ENCODE results near the gene OLFML2B.

Gene OLFML2B

GRCh38 chr1:161950377-161950776 is 73.3 kb downstream of the OLFML2B start:
- Histone ChIP-seq H3K4me2 (ENCODE audit: low read depth, low read length, poor library complexity, severe bottlenecking) (no peak overlapping the region), H3F3A (ENCODE audit: low read depth) (no peaks in the 10 kb centered on the region), H3K27me3 (ENCODE audit: insufficient read depth, low read length, poor library complexity, severe bottlenecking) (no peaks in the 10 kb centered on the region), H3K9me3 (ENCODE audit: insufficient read depth, low read depth, low read length) (no peaks in the 10 kb centered on the region), H4K20me1 (ENCODE audit: insufficient read depth, low read length, poor library complexity, severe bottlenecking) (no peaks in the 10 kb centered on the region), H2AFZ (ENCODE audit: low read length) (no peak overlapping the region), H3K4me1 (ENCODE audit: insufficient read depth, low read length, poor library complexity, severe bottlenecking) (peaks cover 15% of the 10 kb centered on the region), H3K79me2 (ENCODE audit: insufficient read depth, low read length) (no peaks in the 10 kb centered on the region), H3K4me3 (ENCODE audit: low read length, poor library complexity, severe bottlenecking) (no peak overlapping the region), H3K9me2 (replicated peaks; ENCODE audit: low read depth, low read length) (no peaks in the 10 kb centered on the region), H3K9ac (ENCODE audit: low read depth, low read length, poor library complexity, severe bottlenecking) (no peak overlapping the region), H3K36me3 (ENCODE audit: insufficient read depth, low read length) (peaks cover 10% of the 10 kb centered on the region)
- no peak for TF ChIP-seq EZH2phosphoT487 (IDR thresholded peaks at IDR 0.05; ENCODE audit: borderline replicate concordance)
- TF ChIP-seq CTCF (conservative IDR thresholded peaks at IDR 0.05; ENCODE audit: low read length), result no peak

DNA sequence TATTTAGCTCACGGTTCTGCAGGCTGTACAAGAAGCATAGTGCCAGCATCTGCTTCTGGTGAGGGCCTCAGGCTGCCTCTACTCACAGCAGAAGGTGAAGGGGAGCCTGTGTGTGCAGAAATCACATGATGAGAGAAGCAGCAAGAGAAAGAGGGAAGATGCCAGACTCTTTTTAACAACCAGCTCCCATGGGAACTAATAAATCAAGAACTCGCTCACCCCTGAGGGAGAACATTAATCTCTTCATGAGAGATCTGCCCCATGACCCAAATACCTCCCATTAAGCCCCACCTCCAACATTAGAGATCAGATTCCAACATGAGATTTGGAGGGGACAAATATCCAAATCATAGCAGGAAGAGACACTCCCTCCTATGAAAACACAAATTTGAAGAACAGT is 74.1 kb downstream of the OLFML2B start:
- TF ChIP-seq CTCF (conservative IDR thresholded peaks at IDR 0.05; ENCODE audit: low read length) (no peak), EZH2phosphoT487 (IDR thresholded peaks at IDR 0.05; ENCODE audit: borderline replicate concordance) (no peak)
- no peak overlapping the region for H3K4me2 ChIP-seq (ENCODE audit: low read depth, low read length, poor library complexity, severe bottlenecking)
- H3K9me3 ChIP-seq (ENCODE audit: insufficient read depth, low read depth, low read length), result no peaks in the 10 kb centered on the region
- H3K36me3 ChIP-seq (ENCODE audit: insufficient read depth, low read length), result peaks cover 18% of the 10 kb centered on the region
- no peak overlapping the region for H3K9ac ChIP-seq (ENCODE audit: low read depth, low read length, poor library complexity, severe bottlenecking)
- H3K9me2 ChIP-seq (replicated peaks; ENCODE audit: low read depth, low read length), result no peaks in the 10 kb centered on the region
- H3F3A ChIP-seq (ENCODE audit: low read depth), result no peaks in the 10 kb centered on the region
- no peaks in the 10 kb centered on the region for H3K79me2 ChIP-seq (ENCODE audit: insufficient read depth, low read length)
- no peak overlapping the region for H2AFZ ChIP-seq (ENCODE audit: low read length)
- no peaks in the 10 kb centered on the region for H3K27me3 ChIP-seq (ENCODE audit: insufficient read depth, low read length, poor library complexity, severe bottlenecking)
- H4K20me1 ChIP-seq (ENCODE audit: insufficient read depth, low read length, poor library complexity, severe bottlenecking), result no peaks in the 10 kb centered on the region
- H3K4me1 ChIP-seq (ENCODE audit: insufficient read depth, low read length, poor library complexity, severe bottlenecking), result peaks cover 13% of the 10 kb centered on the region
- no peak overlapping the region for H3K4me3 ChIP-seq (ENCODE audit: low read length, poor library complexity, severe bottlenecking)

GRCh38 chr1:161948435-161948834 is 75.2 kb downstream of the OLFML2B start:
- no peaks in the 10 kb centered on the region for H3K9me3 ChIP-seq (ENCODE audit: insufficient read depth, low read depth, low read length)
- H3K4me3 ChIP-seq (ENCODE audit: low read length, poor library complexity, severe bottlenecking), result no peak overlapping the region
- H3K36me3 ChIP-seq (ENCODE audit: insufficient read depth, low read length), result peaks cover 27% of the 10 kb centered on the region
- H3K4me2 ChIP-seq (ENCODE audit: low read depth, low read length, poor library complexity, severe bottlenecking), result no peak overlapping the region
- H2AFZ ChIP-seq (ENCODE audit: low read length), result no peak overlapping the region
- no peak for TF ChIP-seq EZH2phosphoT487 (IDR thresholded peaks at IDR 0.05; ENCODE audit: borderline replicate concordance)
- TF ChIP-seq CTCF (conservative IDR thresholded peaks at IDR 0.05; ENCODE audit: low read length), result no peak
- H3K79me2 ChIP-seq (ENCODE audit: insufficient read depth, low read length), result no peaks in the 10 kb centered on the region
- H4K20me1 ChIP-seq (ENCODE audit: insufficient read depth, low read length, poor library complexity, severe bottlenecking), result no peaks in the 10 kb centered on the region
- no peak overlapping the region for H3K9ac ChIP-seq (ENCODE audit: low read depth, low read length, poor library complexity, severe bottlenecking)
- no peaks in the 10 kb centered on the region for H3F3A ChIP-seq (ENCODE audit: low read depth)
- H3K27me3 ChIP-seq (ENCODE audit: insufficient read depth, low read length, poor library complexity, severe bottlenecking), result no peaks in the 10 kb centered on the region
- peaks cover 2% of the 10 kb centered on the region for H3K4me1 ChIP-seq (ENCODE audit: insufficient read depth, low read length, poor library complexity, severe bottlenecking)
- H3K9me2 ChIP-seq (replicated peaks; ENCODE audit: low read depth, low read length), result no peaks in the 10 kb centered on the region

Measured in Loucy (cell line).